HCT116 (cell line): ENCODE measurements around the gene VMP1.

Source experiments
- ATF3 ChIP-seq: IDR thresholded peaks from 2 replicates; pipeline ENCODE4 v1.6.1; 2012
- CBX3 ChIP-seq: IDR thresholded peaks from 2 replicates; pipeline ENCODE4 v1.6.1; 2012; ENCODE audit warnings: low read depth
- CEBPB ChIP-seq: IDR thresholded peaks from 2 replicates; pipeline ENCODE4 v1.6.1; 2012; ENCODE audit warnings: low read depth
- CTCF ChIP-seq, 3 experiments: fragments of 200-600 bp in 1 of 3; sonication (generic) in 1 of 3; IDR thresholded peaks in 2 of 3; conservative IDR thresholded peaks in 1 of 3; 2 replicates each; pipeline ENCODE4 v1.5.1; 2012 to 2017; ENCODE audit warnings: low read depth in 2 of 3, low read length in 2 of 3, antibody characterized with exemption in 1 of 3, borderline replicate concordance in 1 of 3, control low read depth in 1 of 3, mild to moderate bottlenecking in 1 of 3, mixed read lengths in 1 of 3, mixed run types in 1 of 3, moderate library complexity in 1 of 3; ENCODE audit not compliant: insufficient read depth in 1 of 3
- ELF1 ChIP-seq: IDR thresholded peaks from 2 replicates; pipeline ENCODE4 v1.6.1; 2012; ENCODE audit warnings: low read depth, borderline replicate concordance
- EZH2 ChIP-seq: fragments of 200-600 bp; sonication (generic); IDR thresholded peaks from 2 replicates; pipeline ENCODE4 v1.6.1; 2017; ENCODE audit warnings: antibody characterized with exemption, mixed run types
- JUND ChIP-seq: IDR thresholded peaks from 2 replicates; pipeline ENCODE4 v1.6.1; 2012
- MAX ChIP-seq: IDR thresholded peaks from 2 replicates; pipeline ENCODE4 v1.6.1; 2012
- POLR2A ChIP-seq: IDR thresholded peaks from 2 replicates; pipeline ENCODE4 v1.7.0; 2011; ENCODE audit warnings: borderline replicate concordance; ENCODE audit not compliant: insufficient read depth, insufficient read length; ENCODE audit errors: extremely low read depth
- POLR2AphosphoS5 ChIP-seq: IDR thresholded peaks from 2 replicates; pipeline ENCODE4 v1.6.1; 2011; ENCODE audit warnings: mild to moderate bottlenecking, low read depth, low read length, moderate library complexity
- SP1 ChIP-seq: IDR thresholded peaks from 2 replicates; pipeline ENCODE4 v1.6.1; 2012; ENCODE audit warnings: low read depth
- YY1 ChIP-seq: IDR thresholded peaks from 2 replicates; pipeline ENCODE4 v1.6.1; 2011; ENCODE audit warnings: low read length, low read depth, moderate library complexity, mild to moderate bottlenecking; ENCODE audit not compliant: insufficient replicate concordance; ENCODE audit errors: extremely low read depth
- ZNF274 ChIP-seq: fragments of 200-500 bp; sonication (Bioruptor generic); IDR thresholded peaks from 2 replicates; pipeline ENCODE4 v1.6.1; 2014; ENCODE audit warnings: mild to moderate bottlenecking, low read depth, low read length, inconsistent platforms

- no peak for TF ChIP-seq YY1
- TF ChIP-seq SP1: no peak
- TF ChIP-seq CTCF (IDR thresholded peaks at IDR 0.05 in 2 of 3, conservative IDR thresholded peaks at IDR 0.05 in 1 of 3; ENCODE audit: borderline replicate concordance in 1 of 3, insufficient read depth in 1 of 3, low read depth in 2 of 3, low read length in 2 of 3): no peak
- TF ChIP-seq EZH2: no peak
- TF ChIP-seq ZNF274: no peak
- no peak for TF ChIP-seq ATF3
- TF ChIP-seq ELF1: no peak
- TF ChIP-seq POLR2AphosphoS5: no peak
- no peak for TF ChIP-seq POLR2A
- no peak for TF ChIP-seq CEBPB
- no peak for TF ChIP-seq MAX
- no peak for TF ChIP-seq CBX3
- TF ChIP-seq JUND: no peak
These were observed 163.0 kb downstream of the VMP1 start for GRCh38 chr17:59870482-59870881.
